Measurements from ENCODE around the gene G6PC1. TPM values are rescaled to one million over a fixed set of nuclear protein-coding genes. Genes with fewer than 3 reads are reported as not detected.
A peak's percentile ranks its signal among the peaks of the same experiment; 100 is the strongest.
"Not testable (repeated sequence)": the region's sequence is repeated elsewhere in the genome, so short reads cannot be mapped to it uniquely, and the experiment has no call there.

The G6PC1 gene
- total RNA-seq, 1 experiment from 2014 or later: not detected

DNA sequence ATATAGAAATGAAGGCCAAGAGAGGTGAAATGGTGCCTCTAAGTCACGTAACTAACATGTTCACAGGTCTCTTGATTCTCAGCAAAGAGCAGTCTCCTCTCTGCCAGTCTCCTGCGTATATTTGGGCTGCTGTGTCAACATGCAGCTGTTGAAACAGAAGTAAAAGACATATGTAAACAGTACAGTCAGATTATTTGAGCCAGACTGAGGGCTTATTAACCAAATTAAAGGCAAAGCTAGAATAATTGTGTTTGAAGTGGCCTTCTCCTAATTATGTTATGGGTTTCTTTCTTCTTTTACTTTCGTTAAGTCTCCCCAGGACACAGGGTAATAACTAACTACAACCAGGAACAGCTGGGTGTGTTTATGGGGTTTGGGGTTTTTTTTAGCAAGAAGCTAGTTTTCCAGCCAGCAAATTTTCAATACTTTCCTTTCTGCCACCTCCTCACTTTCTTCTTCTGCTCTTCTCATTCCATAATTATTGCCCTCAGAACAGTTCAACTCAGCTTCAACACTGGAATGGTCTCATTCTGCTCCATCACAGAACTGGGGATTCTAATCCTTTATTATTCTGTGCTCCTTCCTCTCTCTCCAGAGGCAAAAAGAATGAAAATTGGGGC is 18.4 kb downstream of the G6PC1 start:
- no peaks in the 10 kb centered on the region for H3K9me2 ChIP-seq (replicated peaks; ENCODE audit: insufficient read depth, low read length)
- no peak for DNase-seq
- no peak overlapping the region for H3K4me2 ChIP-seq (ENCODE audit: low read depth, low read length, poor library complexity, severe bottlenecking)
- H3K9ac ChIP-seq (ENCODE audit: low read length): no peak overlapping the region
- no peaks in the 10 kb centered on the region for H4K20me1 ChIP-seq (ENCODE audit: insufficient read depth, low read depth, low read length)
- H3K79me2 ChIP-seq (ENCODE audit: low read length): no peaks in the 10 kb centered on the region
- H3K9me3 ChIP-seq (ENCODE audit: low read length): no peaks in the 10 kb centered on the region
- H3K4me3 ChIP-seq (ENCODE audit: low read length): no peak overlapping the region
- H3K4me1 ChIP-seq (ENCODE audit: low read length): no peaks in the 10 kb centered on the region
- 0 out of 2 replicates have a peak overlapping the region, but pooled peaks have one; percentile 10 for H2AFZ ChIP-seq (ENCODE audit: low read length)
- no peak overlapping the region for H3K27ac ChIP-seq (ENCODE audit: low read length)
- no peaks in the 10 kb centered on the region for H3K36me3 ChIP-seq (ENCODE audit: insufficient read depth, low read length)
- no peaks in the 10 kb centered on the region for H3K27me3 ChIP-seq (ENCODE audit: low read length)

DNA sequence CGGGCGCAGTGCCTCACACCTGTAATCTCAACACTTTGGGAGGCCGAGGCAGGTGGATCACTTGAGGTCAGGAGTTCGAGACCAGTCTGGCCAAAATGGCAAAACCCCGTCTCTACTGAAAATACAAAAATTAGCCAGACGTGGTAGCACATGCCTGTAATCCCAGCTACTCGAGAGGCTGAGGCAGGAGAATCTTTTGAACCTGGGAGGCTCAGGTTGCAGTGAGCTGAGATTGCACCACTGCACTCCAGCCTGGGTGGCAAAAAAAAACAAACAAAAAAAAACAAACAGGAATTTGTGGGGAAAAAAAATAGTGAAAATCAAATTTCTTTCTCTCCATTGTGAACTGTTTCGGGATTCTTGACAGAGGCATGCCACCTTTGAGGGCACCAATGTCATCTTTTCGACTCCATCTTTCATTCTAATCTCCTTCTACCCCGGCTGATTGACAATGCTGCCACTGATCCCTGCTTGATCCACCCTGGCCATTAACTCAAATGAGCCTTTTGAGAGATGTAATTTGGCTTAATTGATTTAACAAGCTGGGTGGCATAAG is 19.0 kb downstream of the G6PC1 start:
- not testable (repeated sequence) for H4K20me1 ChIP-seq (ENCODE audit: insufficient read depth, low read depth, low read length); H3K9me2 ChIP-seq (replicated peaks; ENCODE audit: insufficient read depth, low read length); H2AFZ ChIP-seq (ENCODE audit: low read length); H3K4me1 ChIP-seq (ENCODE audit: low read length); H3K4me3 ChIP-seq (ENCODE audit: low read length); H3K4me2 ChIP-seq (ENCODE audit: low read depth, low read length, poor library complexity, severe bottlenecking); DNase-seq; H3K9ac ChIP-seq (ENCODE audit: low read length); H3K79me2 ChIP-seq (ENCODE audit: low read length); H3K27me3 ChIP-seq (ENCODE audit: low read length); H3K27ac ChIP-seq (ENCODE audit: low read length); H3K36me3 ChIP-seq (ENCODE audit: insufficient read depth, low read length); H3K9me3 ChIP-seq (ENCODE audit: low read length)

DNA sequence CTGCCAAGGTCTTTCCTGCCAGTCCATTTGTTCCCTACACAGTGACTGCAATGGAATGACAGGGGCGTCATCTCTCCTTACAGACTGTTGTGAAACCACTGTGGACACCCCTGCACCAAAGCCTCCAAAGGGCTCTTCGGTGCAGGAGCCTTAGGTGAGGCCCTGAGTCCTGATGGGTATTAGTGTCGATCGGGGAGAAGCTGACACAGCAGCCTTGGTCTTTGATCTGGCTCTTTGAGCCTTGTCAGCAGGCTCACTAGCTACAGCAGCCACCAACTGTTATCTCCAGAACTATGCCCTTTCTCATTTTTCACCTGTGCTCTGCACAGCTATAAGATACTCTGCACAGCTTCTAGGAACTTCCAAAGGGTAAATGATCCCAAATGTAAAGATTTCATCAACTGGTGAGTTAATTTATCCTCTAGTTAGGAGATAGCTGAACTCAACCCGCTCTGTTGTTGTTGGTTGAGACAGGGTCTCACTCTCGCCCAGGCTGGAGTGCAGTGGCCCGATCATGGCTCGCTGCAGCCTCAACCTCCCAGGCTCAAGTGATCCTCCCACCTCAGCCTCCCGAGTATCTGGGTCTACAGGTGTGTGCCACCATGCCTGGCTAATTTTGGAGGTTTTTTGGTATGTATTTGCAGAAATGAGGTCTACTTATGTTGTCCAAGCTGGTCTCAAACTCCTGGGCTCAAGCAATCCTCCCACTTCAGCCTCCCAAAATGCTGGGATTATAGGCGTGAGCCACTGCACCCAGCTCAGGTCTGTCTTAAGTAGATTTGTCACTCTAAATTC is 19.7 kb downstream of the G6PC1 start:
- Histone ChIP-seq H2AFZ (ENCODE audit: low read length) (no peak overlapping the region), H3K79me2 (ENCODE audit: low read length) (no peaks in the 10 kb centered on the region), H3K9ac (ENCODE audit: low read length) (no peak overlapping the region), H3K4me1 (ENCODE audit: low read length) (no peaks in the 10 kb centered on the region), H3K36me3 (ENCODE audit: insufficient read depth, low read length) (no peaks in the 10 kb centered on the region), H3K4me3 (ENCODE audit: low read length) (no peak overlapping the region), H3K9me3 (ENCODE audit: low read length) (no peaks in the 10 kb centered on the region), H3K9me2 (replicated peaks; ENCODE audit: insufficient read depth, low read length) (no peaks in the 10 kb centered on the region), H3K27ac (ENCODE audit: low read length) (no peak overlapping the region), H4K20me1 (ENCODE audit: insufficient read depth, low read depth, low read length) (no peaks in the 10 kb centered on the region), H3K4me2 (ENCODE audit: low read depth, low read length, poor library complexity, severe bottlenecking) (no peak overlapping the region), H3K27me3 (ENCODE audit: low read length) (no peaks in the 10 kb centered on the region)
- no peak for DNase-seq

DNA sequence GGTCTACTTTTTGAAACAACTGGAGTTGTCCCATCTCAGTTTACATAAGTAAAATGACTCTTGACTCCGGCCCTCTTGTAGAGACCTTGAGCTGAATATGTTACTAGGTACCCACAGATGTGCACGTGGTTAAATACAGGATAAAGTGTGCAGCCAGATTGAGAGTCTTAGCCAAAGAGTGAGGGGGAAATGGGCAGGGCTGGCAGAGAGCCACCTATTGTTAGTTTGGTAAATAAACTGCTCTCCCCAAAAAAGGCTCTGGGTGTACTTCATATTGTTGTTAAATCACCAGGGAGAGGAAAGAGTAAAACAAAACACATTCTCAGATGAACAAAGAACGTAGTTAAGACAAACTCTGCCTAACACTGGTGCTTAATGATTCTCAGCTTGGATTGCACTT is 20.3 kb downstream of the G6PC1 start:
- Histone ChIP-seq H3K9me3 (ENCODE audit: low read length) (no peaks in the 10 kb centered on the region), H3K79me2 (ENCODE audit: low read length) (no peaks in the 10 kb centered on the region), H3K9ac (ENCODE audit: low read length) (no peak overlapping the region), H3K9me2 (replicated peaks; ENCODE audit: insufficient read depth, low read length) (no peaks in the 10 kb centered on the region), H3K36me3 (ENCODE audit: insufficient read depth, low read length) (no peaks in the 10 kb centered on the region), H3K4me1 (ENCODE audit: low read length) (no peaks in the 10 kb centered on the region), H3K27ac (ENCODE audit: low read length) (no peak overlapping the region), H3K4me3 (ENCODE audit: low read length) (no peak overlapping the region), H4K20me1 (ENCODE audit: insufficient read depth, low read depth, low read length) (no peaks in the 10 kb centered on the region), H3K4me2 (ENCODE audit: low read depth, low read length, poor library complexity, severe bottlenecking) (no peak overlapping the region), H3K27me3 (ENCODE audit: low read length) (no peaks in the 10 kb centered on the region), H2AFZ (ENCODE audit: low read length) (no peak overlapping the region)
- no peak for DNase-seq

DNA sequence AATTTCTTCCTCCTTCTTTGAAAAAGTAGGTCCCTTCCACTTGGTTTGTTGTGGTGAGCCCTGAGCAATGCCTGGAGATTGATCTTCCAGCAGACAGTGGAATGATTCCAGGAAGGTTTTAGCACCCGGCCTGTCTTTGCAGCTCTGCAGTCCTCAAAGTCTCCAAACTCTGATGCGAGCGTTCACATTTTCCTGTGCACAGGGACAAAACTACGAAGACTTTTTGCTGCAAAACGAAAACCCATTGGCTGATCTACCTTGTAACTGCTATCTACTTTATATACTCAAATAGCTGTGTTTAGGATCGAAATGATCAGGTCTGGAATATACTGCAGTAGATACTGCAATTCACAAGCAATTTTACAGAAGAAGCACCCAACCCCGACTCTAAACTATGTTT is 21.7 kb downstream of the G6PC1 start:
- no peak overlapping the region for H3K4me3 ChIP-seq (ENCODE audit: low read length)

DNA sequence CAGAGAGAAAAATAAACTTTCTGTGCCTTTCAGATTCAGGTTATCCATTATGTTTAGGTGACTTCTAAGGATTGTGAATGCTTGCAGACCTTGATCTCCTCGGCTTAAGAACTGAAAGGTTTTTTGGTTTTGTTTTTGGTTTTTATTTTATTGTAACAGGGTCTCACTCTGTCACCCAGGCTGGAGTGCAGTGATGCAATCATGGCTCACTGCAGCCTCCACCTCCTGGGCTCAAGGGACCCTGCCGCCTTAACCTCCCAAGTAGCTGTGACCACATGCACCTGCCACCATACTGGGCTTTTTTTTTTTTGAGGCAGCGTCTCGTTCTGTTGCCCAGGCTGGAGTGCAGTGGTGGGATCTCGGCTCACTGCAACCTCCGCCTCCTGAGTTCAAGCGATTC is 22.9 kb downstream of the G6PC1 start:
- H3K79me2 ChIP-seq (ENCODE audit: low read length); H3K27me3 ChIP-seq (ENCODE audit: low read length); H3K4me1 ChIP-seq (ENCODE audit: low read length); H3K9me3 ChIP-seq (ENCODE audit: low read length); H3K4me3 ChIP-seq (ENCODE audit: low read length); H3K9ac ChIP-seq (ENCODE audit: low read length); DNase-seq; H3K27ac ChIP-seq (ENCODE audit: low read length); H3K9me2 ChIP-seq (replicated peaks; ENCODE audit: insufficient read depth, low read length); H4K20me1 ChIP-seq (ENCODE audit: insufficient read depth, low read depth, low read length); H3K4me2 ChIP-seq (ENCODE audit: low read depth, low read length, poor library complexity, severe bottlenecking); H3K36me3 ChIP-seq (ENCODE audit: insufficient read depth, low read length); H2AFZ ChIP-seq (ENCODE audit: low read length): not testable (repeated sequence)

More for the DNA sequence above, 21.7 kb downstream of the G6PC1 start:
- no peak overlapping the region for H3K27ac ChIP-seq (ENCODE audit: low read length)
- no peaks in the 10 kb centered on the region for H3K27me3 ChIP-seq (ENCODE audit: low read length)
- no peaks in the 10 kb centered on the region for H3K9me2 ChIP-seq (replicated peaks; ENCODE audit: insufficient read depth, low read length)
- H3K9me3 ChIP-seq (ENCODE audit: low read length): no peaks in the 10 kb centered on the region
- no peak overlapping the region for H2AFZ ChIP-seq (ENCODE audit: low read length)
- H3K36me3 ChIP-seq (ENCODE audit: insufficient read depth, low read length): no peaks in the 10 kb centered on the region
- H3K79me2 ChIP-seq (ENCODE audit: low read length): no peaks in the 10 kb centered on the region
- DNase-seq: no peak
- H3K9ac ChIP-seq (ENCODE audit: low read length): no peak overlapping the region
- no peaks in the 10 kb centered on the region for H3K4me1 ChIP-seq (ENCODE audit: low read length)
- no peak overlapping the region for H3K4me2 ChIP-seq (ENCODE audit: low read depth, low read length, poor library complexity, severe bottlenecking)
- no peaks in the 10 kb centered on the region for H4K20me1 ChIP-seq (ENCODE audit: insufficient read depth, low read depth, low read length)

DNA sequence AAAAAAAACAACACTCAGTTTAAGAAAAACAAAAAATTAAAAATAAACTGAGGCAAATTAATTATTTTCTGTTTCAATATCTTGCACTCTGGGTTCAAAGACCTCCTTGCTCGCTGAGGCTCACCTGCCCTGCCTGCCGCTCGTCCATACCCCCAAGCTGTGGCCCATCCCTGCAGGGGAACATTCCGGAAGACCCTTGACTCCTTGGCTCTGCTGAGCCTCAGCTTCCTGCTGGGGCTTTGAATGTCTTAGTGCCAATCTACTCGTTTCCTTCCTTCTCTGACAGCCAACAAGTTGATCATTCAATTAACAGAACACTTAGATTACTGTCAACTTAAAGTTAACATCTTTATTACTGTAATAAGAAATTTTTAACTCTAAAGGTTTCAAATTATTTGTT is 24.3 kb downstream of the G6PC1 start:
- Histone ChIP-seq H3K79me2 (ENCODE audit: low read length) (no peaks in the 10 kb centered on the region), H3K9me2 (replicated peaks; ENCODE audit: insufficient read depth, low read length) (no peaks in the 10 kb centered on the region), H3K4me3 (ENCODE audit: low read length) (no peak overlapping the region), H3K27me3 (ENCODE audit: low read length) (no peaks in the 10 kb centered on the region), H3K27ac (ENCODE audit: low read length) (no peak overlapping the region), H3K4me1 (ENCODE audit: low read length) (0 out of 2 replicates have a peak, but pooled peaks cover 3% of the 10 kb centered on the region), H3K9me3 (ENCODE audit: low read length) (no peaks in the 10 kb centered on the region), H4K20me1 (ENCODE audit: insufficient read depth, low read depth, low read length) (no peaks in the 10 kb centered on the region), H3K4me2 (ENCODE audit: low read depth, low read length, poor library complexity, severe bottlenecking) (no peak overlapping the region), H3K9ac (ENCODE audit: low read length) (no peak overlapping the region), H3K36me3 (ENCODE audit: insufficient read depth, low read length) (no peaks in the 10 kb centered on the region), H2AFZ (ENCODE audit: low read length) (no peak overlapping the region)
- no peak for DNase-seq

DNA sequence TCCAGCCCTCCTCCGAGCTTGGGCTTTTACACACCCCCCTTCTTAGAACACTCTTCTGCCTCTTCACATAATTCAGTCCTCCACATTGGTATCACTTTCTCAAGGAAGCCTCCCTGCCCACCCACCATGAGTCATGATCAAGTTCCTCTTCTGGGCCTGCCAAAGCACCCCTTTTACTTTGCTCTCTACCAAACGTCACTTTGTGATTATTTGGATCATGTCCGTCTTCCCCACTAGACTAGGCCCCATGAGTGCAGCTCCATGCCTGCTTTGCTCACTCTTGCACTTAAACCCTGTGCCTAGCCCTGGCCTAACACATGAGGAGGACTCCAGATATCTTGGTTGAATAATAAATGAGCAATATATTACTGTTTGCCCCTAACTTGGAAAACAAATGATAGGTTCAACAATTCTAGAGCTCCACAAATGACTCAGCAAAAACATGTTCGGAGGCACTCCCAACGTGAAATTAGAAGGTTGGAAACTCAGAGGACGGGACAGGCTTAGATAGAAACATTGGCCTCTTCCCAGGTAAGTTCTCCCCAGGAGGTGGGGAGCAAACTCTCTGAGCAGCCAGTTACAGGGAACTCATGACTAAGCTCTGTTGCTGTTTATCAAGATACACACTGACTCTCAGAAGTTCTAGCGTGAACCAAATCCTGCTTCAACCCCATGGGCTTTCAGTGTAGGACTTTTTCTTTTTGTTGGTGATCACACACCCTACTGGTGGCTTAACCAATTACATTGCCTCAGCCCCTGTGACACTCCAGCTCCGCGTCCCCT is 28.3 kb downstream of the G6PC1 start:
- no peak overlapping the region for H3K4me2 ChIP-seq (ENCODE audit: low read depth, low read length, poor library complexity, severe bottlenecking)
- H3K4me3 ChIP-seq (ENCODE audit: low read length): no peak overlapping the region
- H3K79me2 ChIP-seq (ENCODE audit: low read length): no peaks in the 10 kb centered on the region
- no peaks in the 10 kb centered on the region for H3K9me2 ChIP-seq (replicated peaks; ENCODE audit: insufficient read depth, low read length)
- H3K9me3 ChIP-seq (ENCODE audit: low read length): no peaks in the 10 kb centered on the region
- no peak overlapping the region for H3K27ac ChIP-seq (ENCODE audit: low read length)
- no peak overlapping the region for H3K9ac ChIP-seq (ENCODE audit: low read length)
- H3K36me3 ChIP-seq (ENCODE audit: insufficient read depth, low read length): no peaks in the 10 kb centered on the region
- no peak overlapping the region for H2AFZ ChIP-seq (ENCODE audit: low read length)
- H4K20me1 ChIP-seq (ENCODE audit: insufficient read depth, low read depth, low read length): no peaks in the 10 kb centered on the region
- H3K27me3 ChIP-seq (ENCODE audit: low read length): no peaks in the 10 kb centered on the region
- H3K4me1 ChIP-seq (ENCODE audit: low read length): 0 out of 2 replicates have a peak, but pooled peaks cover 3% of the 10 kb centered on the region
- peak; percentile 82 for DNase-seq

All from Karpas-422 (cell line).